A549 (cell line): ENCODE measurements around the gene CEBPE. TPM values are rescaled to one million over a fixed set of nuclear protein-coding genes. Genes with fewer than 3 reads are reported as not detected.

Source experiments
- ATAC-seq, 2 experiments: fragments of 200-7000 bp in 1 of 2; fragments of >200 bp in 1 of 2; cut with Nextera tagmentation in 1 of 2; cut with Tn5 transposase in 1 of 2; 3 replicates each; pipeline versions ENCODE4 v1.8.0 to v1.9.1; 2018 to 2020; ENCODE audit warnings: mild to moderate bottlenecking in 1 of 2, moderate library complexity in 1 of 2
- CTCF ChIA-PET: fragments of 300-600 bp; sonication (Branson Sonifier 250); formaldehyde crosslinking; extraction: SDS; loops from one replicate; lab custom pipeline; 2021; ENCODE audit warnings: antibody characterized with exemption, inconsistent platforms; lab: Yijun Ruan, JAX
- POLR2A ChIA-PET: fragments of 350-600 bp; formaldehyde crosslinking; extraction: SDS; loops from one replicate; lab custom pipeline; 2021; ENCODE audit warnings: antibody characterized with exemption, inconsistent platforms; lab: Yijun Ruan, JAX
- DNase-seq, 2 experiments: peaks; one replicate each; pipeline versions ENCODE4 v3.0.0 to v3.0.0-alpha.2; 2011 to 2016; ENCODE audit warnings: low read depth in 1 of 2, low spot score in 1 of 2
- FAIRE-seq: peaks from 2 replicates; lab custom pipeline; 2011; peaks lifted over from hg19 to GRCh38; lab: Jason Lieb, UNC
- H3K27ac ChIP-seq, 2 experiments: fragments of >200 bp; sonication (Bioruptor Twin); formaldehyde crosslinking; 3 replicates each; pipeline ENCODE4 v1.5.1; 2016 to 2017
- H3K4me1 ChIP-seq: fragments of >200 bp; sonication (Bioruptor Twin); formaldehyde crosslinking; 3 replicates; pipeline ENCODE4 v1.6.1; 2016
- H3K4me2 ChIP-seq: fragments of >200 bp; sonication (Bioruptor Twin); formaldehyde crosslinking; 3 replicates; pipeline ENCODE4 v1.6.1; 2016
- H3K4me3 ChIP-seq: fragments of >200 bp; sonication (Bioruptor Twin); formaldehyde crosslinking; 3 replicates; pipeline ENCODE4 v1.5.1; 2016
- H3K9me3 ChIP-seq: fragments of >200 bp; sonication (Bioruptor Twin); formaldehyde crosslinking; 3 replicates; pipeline ENCODE4 v1.6.1; 2016
- CBX2 ChIP-seq: fragments of 200-600 bp; sonication (generic); IDR thresholded peaks from 2 replicates; pipeline ENCODE4 v1.6.1; 2016; ENCODE audit warnings: low read depth, mild to moderate bottlenecking, borderline replicate concordance
- E2F6 ChIP-seq: IDR thresholded peaks from 2 replicates; pipeline ENCODE4 v1.6.1; 2012; ENCODE audit warnings: low read depth, borderline replicate concordance
- EHF ChIP-seq: fragments of 250-450 bp; sonication (Bioruptor Pico); IDR thresholded peaks from 2 replicates; pipeline ENCODE4 v1.5.0; 2020; ENCODE audit warnings: mild to moderate bottlenecking
- ESRRA ChIP-seq: fragments of 150-350 bp; IDR thresholded peaks from 2 replicates; pipeline ENCODE4 v1.6.1; 2014; ENCODE audit warnings: mild to moderate bottlenecking, low read length, borderline replicate concordance
- FOSB ChIP-seq: fragments of 250-450 bp; sonication (Bioruptor Pico); IDR thresholded peaks from 2 replicates; pipeline ENCODE4 v1.5.0; 2020; ENCODE audit warnings: mild to moderate bottlenecking, moderate library complexity
- FOXS1 ChIP-seq: fragments of 250-450 bp; sonication (Bioruptor Pico); IDR thresholded peaks from 2 replicates; pipeline ENCODE4 v1.5.0; 2020; ENCODE audit warnings: mild to moderate bottlenecking, moderate library complexity
- GATA3 ChIP-seq: IDR thresholded peaks from 2 replicates; pipeline ENCODE4 v1.6.1; 2012; ENCODE audit warnings: borderline replicate concordance
- HEYL ChIP-seq: fragments of 250-450 bp; sonication (Bioruptor Pico); IDR thresholded peaks from 2 replicates; pipeline ENCODE4 v1.8.0; 2021; ENCODE audit warnings: mild to moderate bottlenecking, moderate library complexity
- HOXA7 ChIP-seq: fragments of 250-450 bp; sonication (Bioruptor Pico); IDR thresholded peaks from 2 replicates; pipeline ENCODE4 v1.5.0; 2020; ENCODE audit warnings: mild to moderate bottlenecking, moderate library complexity
- HOXB13 ChIP-seq: fragments of 250-450 bp; sonication (Bioruptor Pico); IDR thresholded peaks from 2 replicates; pipeline ENCODE4 v1.5.0; 2020; ENCODE audit warnings: low read depth, mild to moderate bottlenecking, moderate library complexity
- HOXB5 ChIP-seq: fragments of 250-450 bp; sonication (Bioruptor Pico); IDR thresholded peaks from 2 replicates; pipeline ENCODE4 v1.5.0; 2020; ENCODE audit warnings: mild to moderate bottlenecking, moderate library complexity
- JUN ChIP-seq, 2 experiments: fragments of >200 bp; sonication (Bioruptor Twin); formaldehyde crosslinking; IDR thresholded peaks; 2 replicates in 1 of 2; 3 replicates in 1 of 2; pipeline ENCODE4 v1.6.1; 2016 to 2017
- KDM1A ChIP-seq: fragments of 200-600 bp; sonication (generic); IDR thresholded peaks from 2 replicates; pipeline ENCODE4 v1.6.1; 2016; ENCODE audit warnings: low read depth, mild to moderate bottlenecking
- MYC ChIP-seq: IDR thresholded peaks from 2 replicates; pipeline ENCODE4 v1.6.1; 2012; ENCODE audit warnings: mild to moderate bottlenecking, inconsistent platforms, low read length, improper control_type of control experiment, borderline replicate concordance
- POLR2A ChIP-seq: IDR thresholded peaks from 2 replicates; pipeline ENCODE4 v1.6.1; 2012; ENCODE audit warnings: mild to moderate bottlenecking, low read length
- TFCP2L1 ChIP-seq: fragments of 250-450 bp; sonication (Bioruptor Pico); IDR thresholded peaks from 2 replicates; pipeline ENCODE4 v1.5.0; 2021; ENCODE audit warnings: mild to moderate bottlenecking
- USF2 ChIP-seq: fragments of 450-650 bp; IDR thresholded peaks from 2 replicates; pipeline ENCODE4 v1.6.1; 2014; ENCODE audit warnings: antibody characterized with exemption
- ZC3H11A ChIP-seq: fragments of 450-650 bp; IDR thresholded peaks from 2 replicates; pipeline ENCODE4 v1.6.1; 2014; ENCODE audit warnings: antibody characterized with exemption, mild to moderate bottlenecking
- ZFP36 ChIP-seq: fragments of 450-650 bp; IDR thresholded peaks from 2 replicates; pipeline ENCODE4 v1.6.1; 2014; ENCODE audit warnings: borderline replicate concordance; ENCODE audit not compliant: partially characterized antibody
- ZNF302 ChIP-seq: fragments of 250-450 bp; sonication (Bioruptor Pico); IDR thresholded peaks from 2 replicates; pipeline ENCODE4 v1.9.0; 2021; ENCODE audit warnings: inconsistent platforms, mild to moderate bottlenecking, moderate library complexity
- WGBS: methylation state at CpG from one replicate; pipeline ENCODE4 v1.1.6; 2017; ENCODE audit errors: missing lambda C conversion rate; 5-methylcytosine and 5-hydroxymethylcytosine counted together
- polyA plus RNA-seq, 4 experiments: library from polyadenylated mRNA; depleted of rRNA in 3 of 4; stranded (reverse); fragments of >200 nt; fragmentation: RNase III in 1 of 4; extraction: RNeasy Plus Mini Kit Qiagen cat#74134 plus additional on column Dnase treatment in 1 of 4; gene quantifications; 2 replicates in 3 of 4; 3 replicates in 1 of 4; pipeline ENCODE4 v1.2.3, GENCODE V29; 2011 to 2017
- TF ChIP-seq, protein P1 (sequence below): fragments of 250-450 bp; sonication (Bioruptor Pico); IDR thresholded peaks from 2 replicates; pipeline ENCODE4 v1.5.0; 2021; ENCODE audit warnings: mild to moderate bottlenecking, moderate library complexity, borderline replicate concordance

CEBPE gene
- polyA plus RNA-seq, 2 of the 4 experiments (the other 2 are of a cell fraction), result 0.05 TPM; not detected in 1

GRCh38 chr14:23102801-23103200 lies 16.3 kb downstream of the CEBPE start:
- Histone ChIP-seq H3K9me3 (no peaks in the 10 kb centered on the region), H3K4me2 (no peak overlapping the region), H3K27ac (no peak overlapping the region), H3K4me1 (no peaks in the 10 kb centered on the region), H3K4me3 (no peak overlapping the region)
- no peak for TF ChIP-seq FOXS1
- CTCF ChIA-PET, result interaction anchor here (0.9 to 8.3 kb wide), 9 partner anchors 10 to 192 kb away, joined by 3 to 56 read pairs (median 8); no protein-coding TSS in a partner anchor
- FAIRE-seq (no peak), DNase-seq (no peak), ATAC-seq (no peak)
- 72% methylated on average over 2 of the region's 2 CpGs for WGBS
- POLR2A ChIA-PET, result no interaction called here

- Histone ChIP-seq H3K4me3 (no peak overlapping the region), H3K4me1 (peaks cover under 1% of the 10 kb centered on the region; the same call in 1 of the 3 replicates), H3K4me2 (no peak overlapping the region), H3K9me3 (no peaks in the 10 kb centered on the region), H3K27ac (no peak overlapping the region)
- no peak for DNase-seq
- POLR2A ChIA-PET, result no interaction called here
- WGBS, result 79% methylated on average over 10 of the region's 10 CpGs
- TF ChIP-seq HOXB5 (CRISPR knock-in tag) (no peak), HEYL (no peak), FOSB (CRISPR knock-in tag) (no peak), MYC (no peak), KDM1A (no peak), CBX2 (no peak), ZNF302 (CRISPR knock-in tag) (no peak), HOXA7 (CRISPR knock-in tag) (no peak), FOXS1 (no peak)
- FAIRE-seq, result no peak
- CTCF ChIA-PET, result interaction anchor here (0.7 to 8.3 kb wide), 12 partner anchors 8 to 118 kb away, joined by 3 to 56 read pairs (median 8); no protein-coding TSS in a partner anchor
- no peak; a peak in 1 of 6 replicates for ATAC-seq
Measured at GRCh38 chr14:23101986-23102625, 16.9 kb downstream of the CEBPE start.

- H3K27ac ChIP-seq, result no peak overlapping the region
- no peak for TF ChIP-seq JUN (IDR thresholded peaks at IDR 0.05)
- TF ChIP-seq HOXB5 (CRISPR knock-in tag), result no peak
- TF ChIP-seq, protein P1, sequence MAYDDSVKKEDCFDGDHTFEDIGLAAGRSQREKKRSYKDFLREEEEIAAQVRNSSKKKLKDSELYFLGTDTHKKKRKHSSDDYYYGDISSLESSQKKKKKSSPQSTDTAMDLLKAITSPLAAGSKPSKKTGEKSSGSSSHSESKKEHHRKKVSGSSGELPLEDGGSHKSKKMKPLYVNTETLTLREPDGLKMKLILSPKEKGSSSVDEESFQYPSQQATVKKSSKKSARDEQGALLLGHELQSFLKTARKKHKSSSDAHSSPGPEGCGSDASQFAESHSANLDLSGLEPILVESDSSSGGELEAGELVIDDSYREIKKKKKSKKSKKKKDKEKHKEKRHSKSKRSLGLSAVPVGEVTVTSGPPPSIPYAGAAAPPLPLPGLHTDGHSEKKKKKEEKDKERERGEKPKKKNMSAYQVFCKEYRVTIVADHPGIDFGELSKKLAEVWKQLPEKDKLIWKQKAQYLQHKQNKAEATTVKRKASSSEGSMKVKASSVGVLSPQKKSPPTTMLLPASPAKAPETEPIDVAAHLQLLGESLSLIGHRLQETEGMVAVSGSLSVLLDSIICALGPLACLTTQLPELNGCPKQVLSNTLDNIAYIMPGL, result no peak
- TF ChIP-seq TFCP2L1 (CRISPR knock-in tag), result no peak
- TF ChIP-seq E2F6, result no peak
- no peak for TF ChIP-seq HOXB13 (CRISPR knock-in tag)
- no peak for TF ChIP-seq MYC
- TF ChIP-seq GATA3, result no peak
- TF ChIP-seq ZFP36, result no peak
- no peak for TF ChIP-seq POLR2A
- TF ChIP-seq ZC3H11A, result no peak
- TF ChIP-seq ESRRA, result no peak
- TF ChIP-seq FOXS1, result no peak
- no peak for TF ChIP-seq USF2
- TF ChIP-seq EHF (CRISPR knock-in tag), result no peak
- no peaks in the 10 kb centered on the region for H3K9me3 ChIP-seq
- H3K4me2 ChIP-seq, result no peak overlapping the region
- peaks cover 7% of the 10 kb centered on the region for H3K4me1 ChIP-seq
- CTCF ChIA-PET, result interaction anchor here (0.7 to 8.3 kb wide), 11 partner anchors 8 to 118 kb away, joined by 3 to 56 read pairs (median 8); no protein-coding TSS in a partner anchor
- WGBS, result 81% methylated on average over 6 of the region's 6 CpGs
- H3K4me3 ChIP-seq, result no peak overlapping the region
- FAIRE-seq, result no peak
- no peak for ATAC-seq
- POLR2A ChIA-PET, result no interaction called here
- DNase-seq, result no peak
Measured at GRCh38 chr14:23101213-23101970, 17.7 kb downstream of the CEBPE start.
